HTERT RPE-1 (cell line): ENCODE results near the gene PRKD1.
"Not testable (repeated sequence)": the region's sequence is repeated elsewhere in the genome, so short reads cannot be mapped to it uniquely, and the experiment has no call there.

Experiments
- in situ Hi-C: fragments of 300-500 bp; cut with MboI; formaldehyde crosslinking; loops from 4 replicates; pipeline ENCODE4 v1.14.3; 2020; ENCODE audit warnings: low sequenced_read_pairs

The PRKD1 gene

GRCh38 chr14:29802211-29802610 is 125.4 kb downstream of the PRKD1 start:
- in situ Hi-C loops: no loop called here

- in situ Hi-C loops: no loop called here
These were observed 126.7 kb downstream of the PRKD1 start for GRCh38 chr14:29800961-29801360.

GRCh38 chr14:29799464-29800095 is 128.1 kb downstream of the PRKD1 start:
- in situ Hi-C loops: no loop called here

GRCh38 chr14:29798811-29799210 is 128.8 kb downstream of the PRKD1 start:
- in situ Hi-C loops: no loop called here

GRCh38 chr14:29798108-29798663 is 129.5 kb downstream of the PRKD1 start:
- in situ Hi-C loops: no loop called here

GRCh38 chr14:29796853-29797252 is 130.8 kb downstream of the PRKD1 start:
- in situ Hi-C loops: no loop called here

GRCh38 chr14:29789475-29789874 is 138.2 kb downstream of the PRKD1 start:
- in situ Hi-C loops: no loop called here

GRCh38 chr14:29788093-29788492 is 139.6 kb downstream of the PRKD1 start:
- in situ Hi-C loops: no loop called here

GRCh38 chr14:29783556-29783955 is 144.1 kb downstream of the PRKD1 start:
- in situ Hi-C loops: no loop called here

GRCh38 chr14:29782041-29782440 is 145.6 kb downstream of the PRKD1 start:
- in situ Hi-C loops: no loop called here

- in situ Hi-C loops: not testable (repeated sequence)
These were observed 150.5 kb downstream of the PRKD1 start for GRCh38 chr14:29777142-29777541.

- in situ Hi-C loops: no loop called here
These were observed 153.7 kb downstream of the PRKD1 start for GRCh38 chr14:29773990-29774389.

GRCh38 chr14:29763342-29763858 is 164.2 kb downstream of the PRKD1 start:
- in situ Hi-C loops: no loop called here

- in situ Hi-C loops: no loop called here
These were observed 167.9 kb downstream of the PRKD1 start for GRCh38 chr14:29759521-29760340.

- in situ Hi-C loops: no loop called here
These were observed 169.9 kb downstream of the PRKD1 start for GRCh38 chr14:29757711-29758233.

GRCh38 chr14:29757188-29757680 is 170.4 kb downstream of the PRKD1 start:
- in situ Hi-C loops: no loop called here

GRCh38 chr14:29756019-29756385 is 171.6 kb downstream of the PRKD1 start:
- in situ Hi-C loops: no loop called here

- in situ Hi-C loops: no loop called here
These were observed 172.2 kb downstream of the PRKD1 start for GRCh38 chr14:29755311-29756018.

- in situ Hi-C loops: no loop called here
These were observed 173.5 kb downstream of the PRKD1 start for GRCh38 chr14:29754134-29754533.

GRCh38 chr14:29752221-29752923 is 175.3 kb downstream of the PRKD1 start:
- in situ Hi-C loops: no loop called here
